OCI-LY7 (cell line): Measurements from ENCODE around the gene PARP14. TPM values are rescaled to one million over a fixed set of nuclear protein-coding genes. Genes with fewer than 3 reads are reported as not detected.

Experiments used
- BruUV-seq: library from RNA; stranded (reverse); fragments of 400-500 nt; replicated peaks from 2 replicates; lab custom pipeline; 2021; lab: Mats Ljungman, UMichigan
- CTCF ChIA-PET: fragments of 300-600 bp; sonication (Branson Sonifier 250); formaldehyde crosslinking; loops from one replicate; lab custom pipeline; 2022; ENCODE audit warnings: antibody characterized with exemption; ENCODE audit not compliant: unreplicated experiment; lab: Charles Lee
- POLR2A ChIA-PET: fragments of 300-600 bp; sonication (Branson Sonifier 250); formaldehyde crosslinking; loops from one replicate; lab custom pipeline; 2022; ENCODE audit warnings: antibody characterized with exemption; lab: Charles Lee
- DNase-seq: peaks from one replicate; pipeline ENCODE4 v3.0.0-alpha.2; 2015; ENCODE audit warnings: low spot score
- H2AFZ ChIP-seq: fragments of 200-600 bp; sonication (generic), shearing (Covaris generic); 2 replicates; pipeline ENCODE4 v1.6.1; 2014; ENCODE audit warnings: mild to moderate bottlenecking, antibody characterized with exemption, low read length, moderate library complexity
- H3K27ac ChIP-seq: fragments of 200-600 bp; sonication (generic); 2 replicates; pipeline ENCODE4 v1.5.1; 2014; ENCODE audit warnings: mixed run types, low read depth, mild to moderate bottlenecking, moderate library complexity, low read length, inconsistent platforms; ENCODE audit not compliant: poor library complexity, severe bottlenecking
- H3K36me3 ChIP-seq: fragments of 200-600 bp; sonication (generic); 2 replicates; pipeline ENCODE4 v1.6.1; 2014; ENCODE audit warnings: mild to moderate bottlenecking, antibody characterized with exemption, low read length, moderate library complexity, mixed read lengths; ENCODE audit not compliant: insufficient read depth
- H3K4me1 ChIP-seq: fragments of 200-600 bp; sonication (generic); 2 replicates; pipeline ENCODE4 v1.5.1; 2014; ENCODE audit warnings: mild to moderate bottlenecking, low read length; ENCODE audit not compliant: insufficient read depth, poor library complexity, severe bottlenecking
- H3K4me2 ChIP-seq: fragments of 200-600 bp; sonication (generic); 2 replicates; pipeline ENCODE4 v1.6.1; 2014; ENCODE audit warnings: mild to moderate bottlenecking, low read length
- H3K4me3 ChIP-seq: fragments of 200-600 bp; sonication (generic); 2 replicates; pipeline ENCODE4 v1.5.1; 2014; ENCODE audit warnings: mild to moderate bottlenecking, low read depth, low read length; ENCODE audit not compliant: poor library complexity, severe bottlenecking
- H3K79me2 ChIP-seq: fragments of 200-600 bp; sonication (generic); 2 replicates; pipeline ENCODE4 v1.6.1; 2016; ENCODE audit warnings: low read depth, mild to moderate bottlenecking, low read length, moderate library complexity, mixed read lengths; ENCODE audit not compliant: insufficient read depth
- H3K9me2 ChIP-seq: fragments of 200-600 bp; sonication (generic); 2 replicates; pipeline ENCODE4 v1.6.1; 2016; ENCODE audit warnings: mild to moderate bottlenecking, low read length, mixed read lengths; ENCODE audit not compliant: insufficient read depth
- H3K9me3 ChIP-seq: fragments of 200-600 bp; sonication (generic); 2 replicates; pipeline ENCODE4 v1.6.1; 2014; ENCODE audit warnings: mild to moderate bottlenecking, mixed run types, low read length, mixed read lengths
- H4K20me1 ChIP-seq: fragments of 200-600 bp; sonication (generic); 2 replicates; pipeline ENCODE4 v1.6.1; 2014; ENCODE audit warnings: mild to moderate bottlenecking, antibody characterized with exemption, low read length, moderate library complexity, mixed read lengths; ENCODE audit not compliant: insufficient read depth
- CTCF ChIP-seq: fragments of 200-600 bp; sonication (generic); conservative IDR thresholded peaks from 2 replicates; pipeline ENCODE4 v1.5.1; 2014; ENCODE audit warnings: mild to moderate bottlenecking, antibody characterized with exemption, low read length, moderate library complexity, mixed read lengths
- EZH2phosphoT487 ChIP-seq: fragments of 200-600 bp; sonication (generic); IDR thresholded peaks from 2 replicates; pipeline ENCODE4 v1.6.1; 2018; ENCODE audit warnings: low read depth, borderline replicate concordance, mild to moderate bottlenecking, mixed run types, antibody characterized with exemption, low read length, moderate library complexity, mixed read lengths
- intact Hi-C: fragments of 100-400 bp; cut with micrococcal nuclease; formaldehyde crosslinking; loops from one replicate; pipeline ENCODE4 v1.10.0; 2022; ENCODE audit not compliant: unreplicated experiment
- total RNA-seq, 2 experiments: library from RNA; depleted of rRNA in 1 of 2; stranded (reverse); fragments of >200 nt in 1 of 2; shearing (Covaris generic) in 1 of 2; gene quantifications; 2 replicates each; pipeline ENCODE4 v1.2.3, GENCODE V29; 2014 to 2022

The PARP14 gene
- total RNA-seq, 2 experiments from 2014 or later: 5.6 to 12.4 TPM

- no peaks in the 10 kb centered on the region for H4K20me1 ChIP-seq
- H3K79me2 ChIP-seq: no peaks in the 10 kb centered on the region
- CTCF ChIA-PET: no interaction called here
- no peak overlapping the region for H3K27ac ChIP-seq
- H3K4me3 ChIP-seq: no peak overlapping the region
- TF ChIP-seq CTCF (no peak), EZH2phosphoT487 (no peak)
- no peaks in the 10 kb centered on the region for H3K9me2 ChIP-seq
- H3K4me2 ChIP-seq: no peak overlapping the region
- peaks cover 6% of the 10 kb centered on the region for H3K4me1 ChIP-seq
- POLR2A ChIA-PET: no interaction called here
- intact Hi-C loops: no loop called here
- no peak for DNase-seq
- BruUV-seq: no TSS peak
- no peak overlapping the region for H2AFZ ChIP-seq
- H3K9me3 ChIP-seq: no peaks in the 10 kb centered on the region
- no peaks in the 10 kb centered on the region for H3K36me3 ChIP-seq
Observed at GRCh38 chr3:122665226-122665786, 15.3 kb upstream of the PARP14 start.

GRCh38 chr3:122665881-122666280 lies 14.8 kb upstream of the PARP14 start:
- no peaks in the 10 kb centered on the region for H3K9me3 ChIP-seq
- no peaks in the 10 kb centered on the region for H3K9me2 ChIP-seq
- H4K20me1 ChIP-seq: no peaks in the 10 kb centered on the region
- DNase-seq: no peak
- ChIA-PET CTCF (no interaction called here), POLR2A (no interaction called here)
- no TSS peak for BruUV-seq
- H3K27ac ChIP-seq: no peak overlapping the region
- no peak overlapping the region for H3K4me3 ChIP-seq
- intact Hi-C loops: no loop called here
- no peak overlapping the region for H2AFZ ChIP-seq
- TF ChIP-seq EZH2phosphoT487 (no peak), CTCF (no peak)
- no peaks in the 10 kb centered on the region for H3K36me3 ChIP-seq
- no peaks in the 10 kb centered on the region for H3K79me2 ChIP-seq
- H3K4me1 ChIP-seq: peaks cover 6% of the 10 kb centered on the region
- H3K4me2 ChIP-seq: no peak overlapping the region

- Histone ChIP-seq H3K36me3 (no peaks in the 10 kb centered on the region; the same call in 1 of the 2 replicates), H3K4me1 (peaks cover 2% of the 10 kb centered on the region), H3K9me3 (0 out of 2 replicates have a peak, but pooled peaks cover 5% of the 10 kb centered on the region), H3K4me3 (no peak overlapping the region), H3K9me2 (no peaks in the 10 kb centered on the region), H3K27ac (no peak overlapping the region), H2AFZ (no peak overlapping the region), H3K79me2 (no peaks in the 10 kb centered on the region), H4K20me1 (no peaks in the 10 kb centered on the region), H3K4me2 (no peak overlapping the region)
- intact Hi-C loops: no loop called here
- DNase-seq: no peak
- TF ChIP-seq EZH2phosphoT487: no peak
- no peak for TF ChIP-seq CTCF
- ChIA-PET CTCF (no interaction called here), POLR2A (interaction anchor here (0.5 kb wide), 1 partner anchor 853 kb away, joined by 3 read pairs; no protein-coding TSS in a partner anchor)
- BruUV-seq: no TSS peak
Observed at GRCh38 chr3:122668930-122669730, 11.5 kb upstream of the PARP14 start.
